CD14-positive monocyte (primary cell): ENCODE measurements around the gene KRTAP9-7. TPM values are rescaled to one million over a fixed set of nuclear protein-coding genes. Genes with fewer than 3 reads are reported as not detected.

Experiments used
- DNase-seq, 3 donors: peaks; one replicate each; pipeline ENCODE4 v3.0.0-alpha.2; 2011 to 2022
- H2AFZ ChIP-seq: 2 replicates; pipeline ENCODE4 v1.6.0; 2012; ENCODE audit warnings: mild to moderate bottlenecking, low read depth, low read length, inconsistent platforms; ENCODE audit not compliant: insufficient read depth, poor library complexity, severe bottlenecking
- H3K27ac ChIP-seq, 2 donors: 1 replicate in 1 of 2; 2 replicates in 1 of 2; pipeline ENCODE4 v1.5.1; 2012 to 2013; ENCODE audit warnings: low read length in 2 of 2, control low read depth in 1 of 2, inconsistent platforms in 1 of 2, low read depth in 1 of 2, mild to moderate bottlenecking in 1 of 2
- H3K27me3 ChIP-seq, 2 donors: one replicate each; pipeline versions ENCODE4 v1.6.0 to v1.6.1; 2011 to 2013; ENCODE audit warnings: low read length in 2 of 2; ENCODE audit not compliant: control insufficient read depth in 2 of 2, insufficient read depth in 2 of 2
- H3K36me3 ChIP-seq, 2 donors: replicated peaks in 1 of 2; 1 replicate in 1 of 2; 2 replicates in 1 of 2; pipeline versions ENCODE4 v1.5.1 to v1.6.1; 2012 to 2013; ENCODE audit warnings: low read length in 2 of 2, control low read depth in 1 of 2, inconsistent platforms in 1 of 2, mild to moderate bottlenecking in 1 of 2; ENCODE audit not compliant: insufficient read depth in 2 of 2, control insufficient read depth in 1 of 2
- H3K4me1 ChIP-seq, 2 donors: 1 replicate in 1 of 2; 2 replicates in 1 of 2; pipeline versions ENCODE4 v1.5.1 to v1.6.1; 2012 to 2013; ENCODE audit warnings: low read length in 2 of 2, control low read depth in 1 of 2, inconsistent platforms in 1 of 2, mild to moderate bottlenecking in 1 of 2, moderate library complexity in 1 of 2; ENCODE audit not compliant: insufficient read depth in 2 of 2, control insufficient read depth in 1 of 2
- H3K4me2 ChIP-seq: replicated peaks from 2 replicates; pipeline ENCODE3; 2012; ENCODE audit warnings: low read length, moderate library complexity, mild to moderate bottlenecking; ENCODE audit not compliant: poor library complexity, severe bottlenecking; ENCODE audit errors: extremely low read depth
- H3K4me3 ChIP-seq, 3 experiments: fragments of 200-600 bp in 1 of 3; sonication (generic) in 1 of 3; replicated peaks in 1 of 3; 1 replicate in 2 of 3; 2 replicates in 1 of 3; pipeline ENCODE4 v1.5.1; 2011 to 2013; ENCODE audit warnings: low read length in 3 of 3, mild to moderate bottlenecking in 3 of 3, control low read depth in 2 of 3, low read depth in 2 of 3, inconsistent platforms in 1 of 3, moderate library complexity in 1 of 3
- H3K79me2 ChIP-seq: 2 replicates; pipeline ENCODE4 v1.6.0; 2012; ENCODE audit warnings: mild to moderate bottlenecking, control low read depth, inconsistent platforms, low read length, moderate library complexity; ENCODE audit not compliant: insufficient read depth
- H3K9ac ChIP-seq: 2 replicates; pipeline ENCODE4 v1.6.0; 2017; ENCODE audit warnings: low read length, mild to moderate bottlenecking; ENCODE audit not compliant: insufficient read depth, poor library complexity, severe bottlenecking
- H3K9me3 ChIP-seq, 2 donors: replicated peaks in 1 of 2; 1 replicate in 1 of 2; 2 replicates in 1 of 2; pipeline versions ENCODE4 v1.5.1 to v1.6.1; 2012 to 2013; ENCODE audit warnings: low read length in 2 of 2, control low read depth in 1 of 2; ENCODE audit not compliant: control insufficient read depth in 1 of 2, insufficient read depth in 1 of 2
- H4K20me1 ChIP-seq: 2 replicates; pipeline ENCODE4 v1.6.0; 2012; ENCODE audit warnings: mild to moderate bottlenecking, low read length, control low read depth, moderate library complexity; ENCODE audit not compliant: insufficient read depth
- H3K27ac Mint-ChIP-seq, 7 donors: one replicate each; pipeline ENCODE4 v1.8.0; 2020; ENCODE audit warnings: mild to moderate bottlenecking in 7 of 7, mixed read lengths in 7 of 7, moderate library complexity in 6 of 7, inconsistent platforms in 2 of 7
- H3K27me3 Mint-ChIP-seq, 3 donors: one replicate each; pipeline ENCODE4 v1.8.0; 2021 to 2022; ENCODE audit warnings: low read depth in 3 of 3, mild to moderate bottlenecking in 3 of 3, mixed read lengths in 3 of 3, moderate library complexity in 3 of 3, inconsistent platforms in 1 of 3
- H3K36me3 Mint-ChIP-seq, 2 donors: one replicate each; pipeline ENCODE4 v1.8.0; 2020; ENCODE audit warnings: mixed read lengths in 2 of 2, inconsistent platforms in 1 of 2, mild to moderate bottlenecking in 1 of 2
- H3K4me1 Mint-ChIP-seq: one replicate; pipeline ENCODE4 v1.8.0; 2020; ENCODE audit warnings: mild to moderate bottlenecking, mixed read lengths
- H3K4me3 Mint-ChIP-seq, 2 donors: one replicate each; pipeline ENCODE4 v1.8.0; 2020; ENCODE audit warnings: mild to moderate bottlenecking in 2 of 2, mixed read lengths in 2 of 2, moderate library complexity in 1 of 2
- H3K9me3 Mint-ChIP-seq, 7 donors: one replicate each; pipeline ENCODE4 v1.8.0; 2020 to 2022; ENCODE audit warnings: mixed read lengths in 7 of 7, mild to moderate bottlenecking in 6 of 7, moderate library complexity in 6 of 7, inconsistent platforms in 2 of 7
- WGBS: methylation state at CpG from one replicate; pipeline ENCODE4 v1.1.5; 2013; ENCODE audit warnings: missing lambda C conversion rate; ENCODE audit not compliant: insufficient coverage; 5-methylcytosine and 5-hydroxymethylcytosine counted together
- intact Hi-C, 2 donors: fragments of 100-400 bp; cut with micrococcal nuclease; formaldehyde crosslinking; loops; one replicate each; pipeline versions ENCODE4 v1.15.0 to v1.15.1; 2023
- polyA plus RNA-seq, 3 donors: library from polyadenylated mRNA; depleted of rRNA in 1 of 3; unstranded in 2 of 3; stranded (reverse) in 1 of 3; fragments of 300-500 nt in 2 of 3; fragments of >200 nt in 1 of 3; fragmentation: Illumina TruSeq in 2 of 3; gene quantifications; 1 replicate in 2 of 3; 2 replicates in 1 of 3; pipeline ENCODE4 v1.2.3, GENCODE V29; 2012 to 2021
- TF ChIP-seq, protein P1 (sequence below): fragments of 200-600 bp; IDR thresholded peaks from one replicate; pipeline ENCODE4 v1.8.0; 2022; ENCODE audit warnings: antibody characterized with exemption, mild to moderate bottlenecking

The KRTAP9-7 gene
- polyA plus RNA-seq, 3 donors: not detected

DNA sequence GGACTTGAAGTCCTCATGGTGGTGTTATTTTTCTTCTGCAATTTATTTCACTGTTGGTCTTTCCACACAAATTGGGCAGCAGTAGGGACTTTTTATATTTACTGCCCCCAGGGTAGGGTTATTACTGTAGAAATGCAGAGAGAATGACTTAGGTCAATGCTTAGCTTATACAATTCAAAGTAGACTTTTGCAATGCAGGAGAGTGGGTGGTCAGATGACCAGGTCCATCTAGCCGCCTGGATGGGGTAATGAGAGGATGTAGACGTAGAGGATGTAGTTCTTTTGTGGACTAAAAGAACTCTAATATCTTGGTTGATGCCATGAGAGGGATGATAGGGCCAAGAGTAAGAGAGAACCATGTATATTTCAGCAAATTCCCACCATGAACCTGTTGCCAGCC is 42.7 kb downstream of the KRTAP9-7 start:
- Histone ChIP-seq H3K36me3 (no peaks in the 10 kb centered on the region), H3K27ac (no peak overlapping the region), H4K20me1 (no peaks in the 10 kb centered on the region), H3K4me2 (no peak overlapping the region), H3K4me3 (no peak overlapping the region), H2AFZ (no peak overlapping the region), H3K4me1 (no peaks in the 10 kb centered on the region), H3K9me3 (peaks cover 2 to 7% of the 10 kb centered on the region in 2 donors), H3K27me3 (no peaks in the 10 kb centered on the region), H3K9ac (no peak overlapping the region), H3K79me2 (no peaks in the 10 kb centered on the region)
- WGBS: 40% methylated on average over 1 of the region's 2 CpGs
- H3K27me3 Mint-ChIP-seq: peaks cover 5 to 9% (median 8%) of the 10 kb centered on the region in 3 donors
- no peaks in the 10 kb centered on the region for H3K4me1 Mint-ChIP-seq
- intact Hi-C loops: no loop called here
- TF ChIP-seq, protein P1, sequence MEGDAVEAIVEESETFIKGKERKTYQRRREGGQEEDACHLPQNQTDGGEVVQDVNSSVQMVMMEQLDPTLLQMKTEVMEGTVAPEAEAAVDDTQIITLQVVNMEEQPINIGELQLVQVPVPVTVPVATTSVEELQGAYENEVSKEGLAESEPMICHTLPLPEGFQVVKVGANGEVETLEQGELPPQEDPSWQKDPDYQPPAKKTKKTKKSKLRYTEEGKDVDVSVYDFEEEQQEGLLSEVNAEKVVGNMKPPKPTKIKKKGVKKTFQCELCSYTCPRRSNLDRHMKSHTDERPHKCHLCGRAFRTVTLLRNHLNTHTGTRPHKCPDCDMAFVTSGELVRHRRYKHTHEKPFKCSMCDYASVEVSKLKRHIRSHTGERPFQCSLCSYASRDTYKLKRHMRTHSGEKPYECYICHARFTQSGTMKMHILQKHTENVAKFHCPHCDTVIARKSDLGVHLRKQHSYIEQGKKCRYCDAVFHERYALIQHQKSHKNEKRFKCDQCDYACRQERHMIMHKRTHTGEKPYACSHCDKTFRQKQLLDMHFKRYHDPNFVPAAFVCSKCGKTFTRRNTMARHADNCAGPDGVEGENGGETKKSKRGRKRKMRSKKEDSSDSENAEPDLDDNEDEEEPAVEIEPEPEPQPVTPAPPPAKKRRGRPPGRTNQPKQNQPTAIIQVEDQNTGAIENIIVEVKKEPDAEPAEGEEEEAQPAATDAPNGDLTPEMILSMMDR: no peak
- H3K9me3 Mint-ChIP-seq: peaks cover 3 to 17% (median 11%) of the 10 kb centered on the region in 7 donors
- no peaks in the 10 kb centered on the region for H3K36me3 Mint-ChIP-seq
- H3K27ac Mint-ChIP-seq: no peak overlapping the region
- no peak overlapping the region for H3K4me3 Mint-ChIP-seq
- DNase-seq: no peak

DNA sequence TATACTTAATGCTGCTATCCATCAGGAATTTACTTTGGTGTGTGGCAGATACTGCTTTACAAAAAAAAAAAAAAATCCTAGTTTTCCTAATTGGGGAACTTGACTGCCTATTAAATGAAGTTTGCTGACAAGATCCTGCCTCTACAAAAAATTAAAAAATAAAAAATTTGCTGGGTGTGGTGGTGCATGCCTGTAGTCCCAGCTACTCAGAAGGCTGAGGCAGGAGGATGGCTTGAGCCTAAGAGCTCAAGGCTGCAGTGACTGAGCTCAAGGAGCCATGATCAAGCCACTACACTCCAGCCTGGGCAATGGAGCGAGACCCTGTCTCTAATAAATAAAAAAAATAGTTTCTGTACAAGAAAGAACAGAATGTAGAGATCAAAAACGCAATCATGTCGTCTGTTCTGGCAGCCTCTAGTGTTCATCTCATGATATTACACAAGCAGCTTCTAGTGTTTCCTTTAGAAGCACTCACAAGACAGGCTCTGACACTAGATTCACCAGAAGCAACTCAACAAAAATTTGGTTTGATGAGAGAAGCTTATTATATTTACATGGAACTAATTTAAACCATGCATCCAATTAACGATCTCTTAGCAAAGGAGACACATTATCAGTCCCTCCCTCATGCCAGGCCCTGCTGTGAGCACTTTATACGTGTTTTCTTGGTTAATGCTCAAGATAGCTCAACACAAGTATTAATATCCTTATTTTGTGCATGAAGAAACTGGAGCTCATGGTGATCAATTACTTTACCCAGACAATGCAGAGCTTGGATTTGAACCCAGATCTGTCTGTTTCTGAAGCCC is 46.8 kb downstream of the KRTAP9-7 start:
- peaks cover 2 to 7% of the 10 kb centered on the region in 2 donors for H3K9me3 ChIP-seq
- H3K36me3 Mint-ChIP-seq: no peaks in the 10 kb centered on the region
- DNase-seq: peak in 1 of 3 donors; percentile 33
- H3K27ac ChIP-seq: no peak overlapping the region
- peaks cover 9% of the 10 kb centered on the region for H3K4me1 Mint-ChIP-seq
- H3K9ac ChIP-seq: no peak overlapping the region
- WGBS: no CpG with 5 or more reads among the region's 5 CpGs
- intact Hi-C loops: loop anchor here (5.0 to 10.0 kb wide), 2 partner anchors 415 to 417 kb away; no protein-coding TSS in a partner anchor
- no peaks in the 10 kb centered on the region for H3K36me3 ChIP-seq
- no peak overlapping the region for H3K27ac Mint-ChIP-seq
- H4K20me1 ChIP-seq: no peaks in the 10 kb centered on the region
- no peak overlapping the region for H3K4me3 ChIP-seq
- no peak overlapping the region for H3K4me3 Mint-ChIP-seq
- TF ChIP-seq, protein P1: peak; percentile 89
- peaks cover 3 to 17% (median 11%) of the 10 kb centered on the region in 7 donors for H3K9me3 Mint-ChIP-seq
- peaks cover 0 to 7% of the 10 kb centered on the region in 2 donors for H3K4me1 ChIP-seq
- no peaks in the 10 kb centered on the region for H3K27me3 ChIP-seq
- H2AFZ ChIP-seq: no peak overlapping the region
- H3K79me2 ChIP-seq: no peaks in the 10 kb centered on the region
- peaks cover 0 to 3% (median 3%) of the 10 kb centered on the region in 3 donors for H3K27me3 Mint-ChIP-seq
- no peak overlapping the region for H3K4me2 ChIP-seq
